ELR (cell line): ENCODE measurements around the gene TSHZ1.
A peak's percentile ranks its signal among the peaks of the same experiment; 100 is the strongest.
"Not testable (repeated sequence)": the region's sequence is repeated elsewhere in the genome, so short reads cannot be mapped to it uniquely, and the experiment has no call there.

Experiments used
- DNase-seq: peaks from one replicate; pipeline ENCODE4 v3.0.0-alpha.2; 2015; ENCODE audit warnings: low read depth

The TSHZ1 gene

DNA sequence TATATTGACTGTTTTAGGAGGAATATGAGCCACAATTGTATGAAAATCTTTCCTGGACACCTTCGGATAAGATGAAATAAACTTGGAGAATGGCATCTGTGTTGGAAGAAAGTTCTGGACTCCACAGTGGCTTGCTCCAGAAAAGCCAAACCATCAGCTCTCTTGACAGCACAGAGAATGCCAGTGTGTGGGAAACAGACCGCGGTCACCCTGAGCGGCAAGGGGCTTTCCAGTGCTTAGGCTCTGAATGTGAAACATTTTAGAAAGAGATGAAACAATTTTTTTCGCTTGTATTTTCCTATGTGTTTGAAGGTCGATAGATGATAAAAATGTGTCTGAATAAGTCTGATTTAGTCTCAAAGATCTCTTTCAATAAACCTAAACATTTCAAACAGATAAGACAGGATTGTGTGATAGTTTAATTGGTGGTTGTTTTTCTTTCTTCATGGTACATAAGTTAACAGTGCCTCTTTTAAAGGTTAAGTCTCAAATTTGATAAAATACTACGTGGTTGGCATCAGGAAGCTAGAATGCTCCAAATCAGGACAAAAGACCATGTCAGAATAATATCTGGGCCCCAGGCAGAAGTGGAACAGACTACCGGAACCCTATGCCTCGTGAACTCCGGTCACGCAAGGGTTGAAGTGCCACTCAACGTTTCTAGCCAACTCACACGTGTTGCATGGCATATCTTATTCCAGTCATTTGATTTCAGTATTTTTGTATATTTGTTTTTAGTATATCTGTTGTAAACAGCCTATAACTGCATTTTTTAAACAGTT is 30.6 kb upstream of the TSHZ1 start:
- DNase-seq = no peak

DNA sequence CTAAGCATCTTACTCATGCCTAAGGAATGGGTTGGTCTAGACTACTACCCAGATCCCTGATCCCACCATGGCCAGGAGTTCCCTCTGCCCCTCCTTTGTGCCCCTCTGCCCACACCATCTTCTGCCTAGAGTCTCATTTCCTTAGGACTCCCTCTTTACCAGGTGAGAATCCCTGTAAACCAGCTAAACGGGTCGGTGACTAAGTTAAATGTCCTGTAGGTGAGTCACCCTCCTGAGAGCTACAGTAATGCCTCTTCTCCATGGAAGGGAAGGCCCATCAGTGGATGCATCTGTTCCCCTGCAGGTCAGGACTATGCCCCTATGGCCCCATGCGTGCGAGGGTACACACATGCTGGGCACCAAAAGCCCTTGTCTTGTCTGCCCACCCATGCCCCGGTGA is 27.1 kb upstream of the TSHZ1 start:
- peak; percentile 67 for DNase-seq

DNA sequence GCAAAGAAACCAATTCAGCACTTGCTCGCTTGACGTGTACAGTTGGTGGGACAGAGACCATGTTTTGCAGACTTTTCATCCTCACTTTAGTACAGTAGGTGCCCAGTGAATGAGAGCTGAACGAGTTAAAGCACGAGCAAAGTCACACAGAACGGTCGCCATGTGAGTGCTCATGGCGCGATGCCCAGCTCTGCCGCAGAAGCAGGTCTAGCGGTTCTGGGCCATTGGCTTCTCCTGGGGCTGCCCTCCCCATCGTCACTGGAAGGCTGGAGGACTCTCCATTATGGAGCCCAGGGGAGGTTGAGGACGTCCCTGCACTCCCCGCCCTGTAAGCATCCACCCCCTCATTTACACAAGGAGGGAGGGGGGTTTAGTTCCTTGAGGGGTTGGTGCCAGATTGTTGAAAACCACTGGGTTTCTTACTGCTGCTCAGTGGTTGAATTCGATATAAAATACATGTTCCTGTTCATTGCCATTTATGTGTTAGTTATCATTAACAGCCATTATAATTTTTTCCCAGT is 26.6 kb upstream of the TSHZ1 start:
- no peak for DNase-seq

DNA sequence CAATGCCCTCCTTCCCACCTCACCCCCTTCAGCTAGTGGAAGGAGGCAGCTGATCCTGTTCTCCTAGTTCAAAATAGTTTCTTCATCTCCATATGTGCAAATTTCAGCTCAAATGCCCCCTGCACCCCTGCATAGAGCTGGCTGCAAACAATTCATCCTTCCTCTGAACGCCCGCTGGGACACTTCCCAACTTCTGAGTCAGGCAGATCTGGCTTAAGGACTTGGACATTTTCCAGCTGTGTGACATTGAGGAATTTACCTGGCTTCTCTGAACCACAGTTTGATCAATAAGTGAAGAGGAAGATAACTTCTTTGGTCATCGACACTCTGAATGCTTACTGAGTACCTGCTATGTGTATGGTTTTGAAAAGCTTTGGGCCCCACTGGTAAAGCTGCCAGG is 25.1 kb upstream of the TSHZ1 start:
- DNase-seq = no peak

DNA sequence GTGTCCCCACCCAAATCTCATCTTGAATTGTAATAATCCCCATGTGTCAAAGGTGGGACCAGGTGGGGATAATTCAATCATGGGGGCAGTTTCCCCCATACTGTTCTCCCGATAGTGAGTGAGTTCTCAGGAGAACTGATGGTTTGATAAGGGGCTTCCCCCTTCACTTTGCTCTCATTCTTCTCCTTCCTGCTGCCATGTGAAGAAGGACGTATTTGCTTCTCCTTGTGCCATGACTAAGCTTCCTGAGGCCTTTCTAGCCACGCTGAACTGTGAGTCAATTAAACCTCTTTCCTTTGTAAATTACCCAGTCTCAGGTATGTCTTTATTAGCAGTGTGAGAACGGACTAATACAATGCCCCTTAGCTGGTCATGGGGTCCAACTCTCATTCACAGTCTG is 22.9 kb upstream of the TSHZ1 start:
- not testable (repeated sequence) for DNase-seq

DNA sequence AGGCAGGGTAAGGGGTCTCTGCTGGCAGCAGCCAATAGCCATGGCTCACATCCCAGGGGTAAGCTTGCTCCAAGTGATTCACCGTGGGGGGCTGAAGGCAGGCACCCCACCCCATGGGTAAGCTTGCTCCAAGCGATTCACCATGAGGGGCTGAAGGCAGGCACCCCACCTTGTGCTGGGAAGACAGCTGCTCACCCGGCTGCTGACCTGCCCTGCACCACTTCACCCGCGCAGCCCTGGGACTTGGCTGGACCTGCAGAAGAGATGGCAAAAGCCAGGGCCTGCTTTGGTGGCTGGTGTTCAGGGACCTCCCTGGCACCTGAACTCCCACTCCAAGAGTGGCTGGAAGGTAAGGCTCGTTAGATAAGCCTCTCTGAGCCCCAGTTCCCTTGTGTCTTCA is 20.9 kb upstream of the TSHZ1 start:
- DNase-seq = no peak

DNA sequence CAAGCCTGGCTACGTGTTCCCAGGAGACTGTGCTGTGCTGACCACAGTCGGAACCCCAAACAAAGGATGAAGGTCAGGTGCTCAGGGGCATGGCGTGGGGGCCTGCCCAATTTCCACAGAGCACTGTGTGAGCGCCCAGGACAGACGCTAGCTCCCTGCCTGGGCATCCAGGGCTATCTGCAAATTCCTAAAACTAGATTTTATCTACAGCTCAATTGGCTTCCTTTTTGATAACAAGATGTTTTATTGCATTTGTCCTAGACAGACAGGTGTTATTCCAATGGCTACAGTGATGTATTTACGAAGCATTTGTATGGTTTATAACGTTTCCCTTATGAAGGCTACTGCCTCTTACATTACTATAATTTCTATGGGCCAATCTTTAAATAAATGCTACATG is 17.7 kb upstream of the TSHZ1 start:
- DNase-seq = no peak

DNA sequence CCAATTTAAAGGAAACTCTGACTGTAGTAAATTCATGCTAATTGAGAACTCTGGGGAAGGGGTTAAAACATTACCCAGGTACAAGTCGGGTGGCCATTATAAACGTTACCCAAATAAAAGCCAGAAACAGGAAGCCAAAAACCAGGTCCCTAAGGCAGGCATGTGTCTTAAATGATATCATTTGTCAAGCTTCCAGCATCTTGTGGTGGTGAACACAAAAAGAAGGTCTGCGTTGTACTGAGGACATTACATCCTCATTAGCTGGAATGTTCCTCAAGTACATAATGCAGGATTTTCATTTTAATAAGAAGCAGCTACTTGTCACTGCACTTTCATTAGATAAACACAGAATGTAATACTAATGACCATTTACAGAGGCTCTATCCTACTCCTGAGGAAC is 12.6 kb upstream of the TSHZ1 start:
- peak; percentile 38 for DNase-seq

DNA sequence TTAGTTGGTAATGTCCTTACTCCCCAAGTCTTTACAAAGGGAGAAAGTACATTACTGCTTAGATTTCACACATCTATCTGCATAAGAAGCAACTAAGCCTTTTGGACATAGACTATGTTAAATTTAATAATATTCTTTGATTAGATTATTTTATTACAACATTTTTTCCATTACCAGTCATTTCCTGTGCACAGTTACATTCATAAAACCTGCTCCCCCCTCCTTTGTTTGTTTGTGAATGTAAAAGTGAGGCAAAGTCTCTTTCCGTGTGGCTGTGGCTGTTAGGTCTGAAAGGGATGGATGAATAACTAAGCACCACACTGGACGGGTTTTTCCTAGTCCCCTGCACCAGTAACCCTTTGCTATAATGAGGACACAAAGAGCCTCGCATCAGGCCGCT is 11.3 kb upstream of the TSHZ1 start:
- DNase-seq = peak; percentile 57

DNA sequence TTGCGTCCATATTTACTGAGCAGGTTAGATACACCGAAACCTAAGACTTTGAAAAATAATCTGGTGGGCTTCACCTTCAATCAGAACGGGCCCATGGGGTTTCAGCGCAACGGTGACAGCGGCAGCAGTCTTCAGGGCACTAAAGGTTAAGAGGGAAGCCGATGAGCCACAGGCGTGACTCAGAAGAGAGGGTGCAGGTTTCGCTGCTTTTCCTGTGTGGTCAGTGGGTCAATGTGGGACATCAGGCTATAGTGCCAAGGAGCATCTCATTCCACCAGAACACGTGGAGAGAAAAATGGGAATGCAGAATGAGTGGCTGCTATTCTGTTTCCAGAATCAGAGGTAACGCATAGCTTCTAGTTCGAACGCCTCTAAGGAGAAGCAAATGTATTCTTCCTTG is 10.5 kb upstream of the TSHZ1 start:
- DNase-seq = peak; percentile 89

DNA sequence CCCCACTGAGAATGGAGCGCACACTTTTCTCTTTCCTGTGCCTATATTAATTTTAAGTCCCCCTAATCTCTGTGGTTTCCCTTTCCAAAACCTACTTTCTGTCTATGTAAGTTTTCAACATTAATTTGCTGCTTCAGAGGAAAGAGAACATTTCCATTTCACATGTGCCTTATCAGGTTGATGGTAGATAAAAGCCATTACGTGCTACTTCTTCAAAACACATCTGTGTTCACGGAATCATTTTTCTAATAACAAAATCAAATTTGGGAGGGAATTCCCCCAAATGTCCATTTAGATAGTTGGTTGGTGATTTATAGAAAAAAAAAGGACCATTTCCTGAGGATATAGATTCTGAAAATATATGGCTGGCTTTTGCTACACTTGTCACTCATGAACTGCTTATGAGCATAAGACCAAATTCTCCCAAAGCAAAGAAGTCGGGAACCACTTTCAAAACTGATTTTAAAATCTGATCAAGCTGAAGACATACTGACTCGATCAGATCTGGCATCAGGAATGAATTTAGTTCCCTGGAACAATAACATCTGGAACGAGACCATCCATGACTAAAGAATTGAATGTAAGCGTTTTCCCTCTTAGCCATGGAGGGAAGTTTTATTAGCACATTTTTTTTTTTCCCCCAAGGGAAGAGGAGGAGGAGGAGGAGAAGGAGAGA is 9.9 kb upstream of the TSHZ1 start:
- peak; percentile 26 for DNase-seq

DNA sequence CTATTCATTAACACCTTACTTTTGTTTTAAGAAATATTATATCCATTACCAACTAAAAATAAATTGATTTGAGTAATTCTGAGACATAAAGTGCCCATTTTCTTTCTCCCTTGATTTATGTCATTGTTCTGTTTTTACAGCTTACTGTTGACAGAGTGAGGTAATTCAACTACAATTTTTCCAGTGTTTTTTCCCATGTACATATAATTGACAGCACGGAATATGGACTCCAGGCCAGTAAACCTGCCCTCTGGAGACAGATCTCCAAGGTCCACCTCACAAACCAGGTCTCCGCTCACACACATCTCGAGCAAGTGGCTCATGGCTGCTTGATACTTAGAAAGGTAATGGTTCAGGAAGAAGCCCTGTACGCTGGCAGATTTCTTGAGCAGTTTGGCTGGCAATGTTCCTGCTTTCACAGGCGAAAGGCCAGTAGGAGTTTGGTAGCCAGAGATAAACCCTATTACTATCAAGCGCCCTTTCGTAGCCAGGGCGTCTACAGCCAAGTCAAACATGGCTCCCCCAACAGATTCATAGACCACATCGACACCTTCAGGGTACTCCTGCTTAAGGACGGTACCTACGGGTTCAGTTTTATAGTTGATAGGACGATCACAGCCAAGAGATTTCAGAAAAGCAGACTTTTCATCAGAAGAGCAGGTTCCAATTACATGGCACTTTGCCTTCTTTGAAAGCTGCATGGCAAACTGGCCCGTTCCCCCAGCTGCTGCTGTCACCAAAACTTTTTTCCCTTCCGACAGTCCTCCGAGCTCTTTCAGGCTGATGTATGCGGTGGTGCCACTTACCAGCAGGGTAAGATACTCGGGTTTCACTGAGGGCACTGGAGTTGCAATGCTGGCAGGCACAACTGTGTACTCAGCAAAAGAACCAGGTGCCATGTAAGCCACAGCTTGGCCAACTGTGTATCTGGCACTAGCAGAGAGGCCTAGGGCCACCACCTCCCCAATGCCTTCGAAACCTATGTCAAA is 9.0 kb upstream of the TSHZ1 start:
- DNase-seq = no peak

DNA sequence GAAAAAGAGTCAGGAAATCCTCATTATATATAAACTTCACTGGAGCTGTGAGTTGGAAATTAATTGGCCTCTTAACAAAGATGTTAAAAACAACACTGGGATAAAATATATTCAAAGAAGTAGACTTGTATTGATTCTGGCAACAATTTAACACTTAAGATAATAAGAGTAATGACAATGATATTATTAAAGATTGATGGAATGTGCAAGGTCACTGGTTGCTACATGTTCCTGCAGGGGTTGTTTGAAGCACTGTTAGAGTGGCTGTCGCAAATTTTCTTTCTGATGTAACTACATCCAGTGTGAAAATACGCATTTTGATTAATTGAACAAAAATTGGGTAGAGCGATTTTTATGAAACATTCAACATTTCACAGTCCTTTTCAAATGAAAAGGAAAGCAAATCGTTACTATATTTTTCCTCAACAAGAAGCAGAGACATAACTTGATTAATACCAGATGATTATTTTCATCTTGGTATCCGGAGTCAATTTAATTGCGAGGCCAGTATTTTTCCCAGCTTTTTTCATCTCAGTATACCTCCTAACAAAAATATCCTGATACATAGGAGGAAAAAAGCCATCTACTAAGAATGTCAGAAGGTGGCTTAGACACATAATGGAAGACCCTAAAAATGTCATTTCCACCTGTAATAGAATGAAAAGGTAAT is 7.8 kb upstream of the TSHZ1 start:
- peak; percentile 7 for DNase-seq

DNA sequence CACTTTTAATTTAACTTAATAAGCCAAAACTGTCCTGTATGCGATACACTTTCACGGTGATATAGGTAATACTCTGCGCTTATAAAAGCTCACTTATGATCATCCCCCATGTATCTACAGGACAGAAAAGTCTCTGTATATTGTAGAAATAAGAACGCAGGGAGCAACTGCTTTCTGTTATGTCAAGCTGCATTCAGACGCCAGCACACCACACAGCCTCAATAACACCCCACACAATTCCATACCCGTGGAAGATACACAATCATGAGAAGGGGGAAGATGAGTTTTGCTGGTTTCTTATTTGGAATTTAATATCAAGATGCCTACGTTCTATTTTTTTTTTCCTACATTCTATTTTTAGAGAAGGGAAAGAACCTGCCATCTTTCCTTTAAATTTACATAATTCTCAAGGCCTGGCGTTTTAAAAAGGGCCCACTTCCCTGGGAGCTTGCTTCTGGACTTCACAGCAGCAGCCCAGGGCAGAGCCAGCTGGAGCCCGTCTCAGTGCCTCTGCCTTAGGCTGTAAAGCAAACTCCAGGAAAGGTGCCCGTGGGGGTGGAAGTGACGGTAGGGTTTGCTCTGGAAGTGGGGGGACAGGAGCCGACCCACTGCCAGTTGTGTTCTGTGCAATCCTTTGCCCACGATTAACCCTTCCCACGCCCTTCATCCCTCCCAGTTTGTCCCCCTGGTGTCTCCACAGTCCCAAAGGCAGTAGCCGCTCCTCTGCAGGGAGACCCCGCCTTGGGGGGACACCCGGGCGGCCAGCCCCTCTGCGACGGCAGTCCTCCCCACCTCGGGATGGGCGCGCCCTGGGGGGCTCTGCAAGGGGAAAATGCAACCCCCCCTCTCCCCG is 7.0 kb upstream of the TSHZ1 start:
- peak; percentile 67 for DNase-seq

DNA sequence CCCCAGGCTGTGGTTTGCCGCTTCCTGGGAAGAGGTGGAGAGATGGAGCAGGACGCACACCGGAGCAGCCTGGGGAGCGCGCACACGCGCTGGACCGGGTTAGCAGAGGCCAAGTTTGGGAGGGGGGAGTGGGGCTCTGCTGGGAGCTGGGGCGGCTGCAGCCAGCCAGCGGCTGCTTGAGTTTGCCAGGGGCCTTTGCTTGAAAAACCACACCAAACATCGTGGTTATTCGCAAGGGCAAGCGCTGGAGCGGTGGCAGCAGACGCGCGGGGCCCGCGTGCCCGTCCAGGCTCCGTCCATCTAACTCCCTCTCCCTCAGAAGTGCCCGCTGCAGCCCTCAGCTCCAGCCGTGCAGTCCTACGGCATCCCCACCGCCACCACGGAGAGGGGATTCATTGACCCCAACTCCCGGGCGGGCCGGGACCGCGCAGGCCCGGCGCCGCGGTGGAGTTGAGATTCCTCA is 6.3 kb upstream of the TSHZ1 start:
- DNase-seq = peak; percentile 56

DNA sequence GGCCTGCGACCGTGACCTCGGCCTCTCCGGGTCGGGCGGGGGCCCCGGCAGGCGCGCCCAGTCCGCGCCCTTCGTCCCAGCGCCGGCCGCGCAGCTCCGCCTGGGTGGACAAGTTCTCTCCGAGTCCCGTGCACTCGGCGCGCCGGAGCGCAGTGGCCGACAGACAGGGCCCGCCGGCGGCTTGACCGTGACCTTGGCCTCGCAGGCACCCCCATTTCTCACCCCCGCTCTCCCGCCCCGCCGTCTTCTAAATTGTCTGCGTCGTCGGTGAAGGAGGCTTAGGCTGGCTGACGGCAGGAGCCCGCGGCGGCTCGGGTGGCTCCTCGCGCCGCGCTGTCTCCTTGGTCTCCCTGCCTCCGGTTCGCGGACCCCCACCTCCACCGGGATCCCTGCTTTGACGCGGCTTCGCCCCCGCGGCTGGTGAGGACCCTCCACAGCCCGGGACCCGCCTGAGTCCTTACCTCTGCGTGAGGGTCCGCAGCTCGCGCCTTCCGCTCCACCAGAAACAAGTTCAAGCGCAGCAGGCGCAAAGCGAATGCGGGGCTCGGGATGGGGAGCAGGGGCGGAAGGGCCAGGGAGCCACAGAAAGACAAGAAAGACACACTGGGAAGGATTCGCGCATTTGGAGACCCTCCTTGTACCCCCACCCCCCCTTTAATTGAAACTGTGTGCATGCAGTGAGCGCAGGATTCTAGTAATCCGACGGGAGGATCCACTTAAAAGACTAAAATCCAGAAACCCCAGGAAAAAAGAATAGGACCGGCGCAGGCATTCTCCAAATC is 5.7 kb upstream of the TSHZ1 start:
- peak; percentile 48 for DNase-seq

DNA sequence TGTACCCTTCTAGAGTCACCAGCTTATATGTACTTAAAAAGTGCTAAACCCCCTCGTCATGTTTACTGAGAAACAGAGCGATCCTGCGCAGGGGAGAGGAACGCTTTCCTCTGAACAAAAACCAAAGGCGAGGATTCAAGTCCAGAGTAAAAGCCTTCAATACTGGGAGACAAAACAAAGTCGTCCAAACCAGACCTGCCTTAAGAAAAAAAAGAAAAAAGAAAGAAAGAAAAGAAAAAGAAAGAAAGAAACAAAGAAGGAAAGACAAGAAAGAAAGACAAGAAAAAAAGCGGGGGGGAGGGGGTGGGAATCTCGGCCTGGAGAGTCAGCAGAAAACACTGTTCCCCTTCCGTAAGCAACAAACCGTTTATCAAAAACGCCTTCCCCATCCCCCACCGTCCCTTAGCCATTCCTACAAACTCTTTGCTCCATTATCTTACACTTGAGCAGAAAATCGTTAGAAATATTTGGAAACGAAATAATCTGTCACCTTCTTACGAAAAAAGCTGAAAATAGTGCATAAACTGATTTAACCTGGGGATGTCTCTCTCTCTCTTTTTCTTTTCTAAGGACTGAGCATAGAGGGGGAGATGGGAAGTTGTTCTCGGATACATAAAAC is 5.0 kb upstream of the TSHZ1 start:
- DNase-seq = peak; percentile 44

DNA sequence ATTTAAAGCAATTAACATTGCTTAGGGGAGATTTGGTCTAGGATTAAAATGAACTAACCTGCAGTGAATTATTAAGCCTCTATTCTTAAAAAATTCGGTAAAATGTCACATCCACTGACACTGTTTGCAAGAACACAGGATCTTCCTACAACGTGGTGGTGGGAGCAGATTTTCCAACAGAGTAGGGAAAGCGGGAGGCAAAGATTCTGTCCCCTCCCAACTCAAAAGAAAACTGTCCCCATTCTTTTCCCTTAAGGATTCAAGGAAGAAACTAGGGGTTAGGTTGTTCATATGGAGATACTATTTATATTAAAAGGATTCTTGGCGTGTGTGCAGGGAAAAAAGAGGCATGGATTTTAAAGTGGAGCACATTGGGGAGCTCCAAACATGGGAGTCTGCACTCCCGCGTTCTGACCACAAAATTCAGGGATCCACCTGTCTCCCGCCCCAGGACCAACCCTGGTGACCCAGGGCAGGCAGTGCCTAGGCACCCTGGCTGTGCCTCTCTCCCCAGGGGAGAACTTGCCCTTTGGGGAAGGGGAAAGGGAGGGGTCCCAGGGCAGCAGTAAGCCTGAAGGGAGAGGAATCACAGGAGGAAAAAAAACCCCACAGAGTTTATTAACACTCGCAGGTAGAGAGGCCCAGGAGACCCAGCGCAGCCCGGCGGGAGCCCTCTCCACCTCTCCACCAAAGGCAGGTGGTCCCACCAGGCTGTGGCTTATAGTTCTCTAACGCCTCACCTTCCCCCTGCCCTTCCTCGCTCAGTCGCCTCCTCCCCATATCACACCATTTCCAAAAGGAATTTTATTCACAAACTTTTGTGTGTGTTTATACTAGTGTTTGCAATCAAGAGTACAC is 3.9 kb upstream of the TSHZ1 start:
- no peak for DNase-seq
